ENCODE measurements around the gene KCNMA1.

KCNMA1 gene

GRCh38 chr10:76901701-76902100, 735.9 kb downstream of the KCNMA1 start:
- DNase-seq, result no peak

- DNase-seq, result no peak
These were observed 738.1 kb downstream of the KCNMA1 start for GRCh38 chr10:76899490-76899889.

GRCh38 chr10:76892766-76893479, 744.7 kb downstream of the KCNMA1 start:
- no peak for DNase-seq

GRCh38 chr10:76887223-76888010, 750.2 kb downstream of the KCNMA1 start:
- no peak for DNase-seq

- no peak for DNase-seq
These were observed 751.8 kb downstream of the KCNMA1 start for GRCh38 chr10:76885816-76886215.

GRCh38 chr10:76884673-76885275, 752.8 kb downstream of the KCNMA1 start:
- DNase-seq, result no peak

GRCh38 chr10:76883596-76883995, 754.0 kb downstream of the KCNMA1 start:
- DNase-seq, result no peak

- DNase-seq, result no peak
These were observed 754.8 kb downstream of the KCNMA1 start for GRCh38 chr10:76882796-76883195.

GRCh38 chr10:76882245-76882644, 755.4 kb downstream of the KCNMA1 start:
- peak in 1 of 2 experiments; percentile 16 for DNase-seq

GRCh38 chr10:76881477-76882220, 756.0 kb downstream of the KCNMA1 start:
- DNase-seq, result peak; percentile 20 to 22

- DNase-seq, result no peak
These were observed 756.7 kb downstream of the KCNMA1 start for GRCh38 chr10:76880931-76881330.

- DNase-seq, result no peak
These were observed 758.3 kb downstream of the KCNMA1 start for GRCh38 chr10:76879116-76879913.

- DNase-seq, result no peak
These were observed 759.1 kb downstream of the KCNMA1 start for GRCh38 chr10:76878514-76878913.

- no peak for DNase-seq
These were observed 762.7 kb downstream of the KCNMA1 start for GRCh38 chr10:76874896-76875295.

GRCh38 chr10:76874176-76874575, 763.4 kb downstream of the KCNMA1 start:
- DNase-seq, result no peak

GRCh38 chr10:76871697-76872295, 765.8 kb downstream of the KCNMA1 start:
- DNase-seq, result no peak

GRCh38 chr10:76869931-76870330, 767.7 kb downstream of the KCNMA1 start:
- DNase-seq, result no peak

GRCh38 chr10:76868098-76868977, 769.3 kb downstream of the KCNMA1 start:
- no peak for DNase-seq

GRCh38 chr10:76866841-76867586, 770.6 kb downstream of the KCNMA1 start:
- DNase-seq, result no peak

GRCh38 chr10:76864922-76865321, 772.7 kb downstream of the KCNMA1 start:
- DNase-seq, result no peak
